ENCODE measurements around the gene NHLRC1. TPM values are rescaled to one million over a fixed set of nuclear protein-coding genes. Genes with fewer than 3 reads are reported as not detected.

NHLRC1 gene
- polyA plus RNA-seq, 1 experiment = 1.4 TPM

GRCh38 chr6:18115356-18115755 is 7.1 kb downstream of the NHLRC1 start:
- no peaks in the 10 kb centered on the region for H3K9me3 ChIP-seq (ENCODE audit: control insufficient read depth, insufficient read depth, low read length)
- no peaks in the 10 kb centered on the region for H3K27me3 ChIP-seq (ENCODE audit: control insufficient read depth, insufficient read depth, low read length)
- TF ChIP-seq, protein P1, sequence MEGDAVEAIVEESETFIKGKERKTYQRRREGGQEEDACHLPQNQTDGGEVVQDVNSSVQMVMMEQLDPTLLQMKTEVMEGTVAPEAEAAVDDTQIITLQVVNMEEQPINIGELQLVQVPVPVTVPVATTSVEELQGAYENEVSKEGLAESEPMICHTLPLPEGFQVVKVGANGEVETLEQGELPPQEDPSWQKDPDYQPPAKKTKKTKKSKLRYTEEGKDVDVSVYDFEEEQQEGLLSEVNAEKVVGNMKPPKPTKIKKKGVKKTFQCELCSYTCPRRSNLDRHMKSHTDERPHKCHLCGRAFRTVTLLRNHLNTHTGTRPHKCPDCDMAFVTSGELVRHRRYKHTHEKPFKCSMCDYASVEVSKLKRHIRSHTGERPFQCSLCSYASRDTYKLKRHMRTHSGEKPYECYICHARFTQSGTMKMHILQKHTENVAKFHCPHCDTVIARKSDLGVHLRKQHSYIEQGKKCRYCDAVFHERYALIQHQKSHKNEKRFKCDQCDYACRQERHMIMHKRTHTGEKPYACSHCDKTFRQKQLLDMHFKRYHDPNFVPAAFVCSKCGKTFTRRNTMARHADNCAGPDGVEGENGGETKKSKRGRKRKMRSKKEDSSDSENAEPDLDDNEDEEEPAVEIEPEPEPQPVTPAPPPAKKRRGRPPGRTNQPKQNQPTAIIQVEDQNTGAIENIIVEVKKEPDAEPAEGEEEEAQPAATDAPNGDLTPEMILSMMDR (IDR thresholded peaks at IDR 0.05; ENCODE audit: low read depth, low read length) = no peak
- ChIA-PET POLR2A (no interaction called here), CTCF (interaction anchor here (0.6 kb wide), 1 partner anchor 37 kb away, joined by 5 read pairs; no protein-coding TSS in a partner anchor)
- no peak for DNase-seq (ENCODE audit: low read depth, low spot score)
- no peak overlapping the region for H3K27ac ChIP-seq (ENCODE audit: low read depth, low read length)
- H3K4me3 ChIP-seq (ENCODE audit: low read depth, low read length) = no peak overlapping the region

DNA sequence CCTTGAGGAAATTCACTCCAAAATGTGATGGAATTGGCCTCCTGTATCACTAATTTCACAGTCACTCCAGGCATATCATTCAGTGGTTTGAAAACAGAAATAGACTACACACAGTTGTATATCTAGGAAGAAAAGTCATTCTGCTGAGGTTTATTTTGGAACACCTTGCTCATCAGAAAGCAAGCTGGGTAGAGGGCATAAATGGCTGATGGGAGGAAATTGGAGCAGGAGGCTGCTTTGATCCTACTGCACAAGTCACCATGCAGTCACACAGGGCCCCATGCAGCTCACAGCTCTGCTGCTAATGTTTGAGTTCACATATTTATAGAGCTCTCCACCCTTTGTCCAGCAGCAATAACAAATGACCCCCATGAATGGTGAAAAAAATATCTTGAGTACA is 12.3 kb downstream of the NHLRC1 start:
- H3K4me3 ChIP-seq (ENCODE audit: low read depth, low read length) = no peak overlapping the region
- H3K9me3 ChIP-seq (ENCODE audit: control insufficient read depth, insufficient read depth, low read length) = peaks cover 3% of the 10 kb centered on the region; the same call in 1 of the 2 replicates
- POLR2A ChIA-PET = no interaction called here
- TF ChIP-seq, protein P1 (IDR thresholded peaks at IDR 0.05; ENCODE audit: low read depth, low read length) = no peak
- H3K27ac ChIP-seq (ENCODE audit: low read depth, low read length) = no peak overlapping the region
- DNase-seq (ENCODE audit: low read depth, low spot score) = no peak
- CTCF ChIA-PET = interaction anchor here (1.4 kb wide), 1 partner anchor 12 kb away, joined by 5 read pairs; no protein-coding TSS in a partner anchor
- H3K27me3 ChIP-seq (ENCODE audit: control insufficient read depth, insufficient read depth, low read length) = no peaks in the 10 kb centered on the region

- POLR2A ChIA-PET = no interaction called here
- Histone ChIP-seq H3K4me3 (ENCODE audit: low read depth, low read length) (no peak overlapping the region), H3K27ac (ENCODE audit: low read depth, low read length) (no peak overlapping the region), H3K27me3 (ENCODE audit: control insufficient read depth, insufficient read depth, low read length) (no peaks in the 10 kb centered on the region), H3K9me3 (ENCODE audit: control insufficient read depth, insufficient read depth, low read length) (peaks cover 3% of the 10 kb centered on the region; the same call in 1 of the 2 replicates)
- TF ChIP-seq, protein P1 (IDR thresholded peaks at IDR 0.05; ENCODE audit: low read depth, low read length) = no peak
- DNase-seq (ENCODE audit: low read depth, low spot score) = no peak
- CTCF ChIA-PET = interaction anchor here (1.1 kb wide), 1 partner anchor 15 kb away, joined by 5 read pairs; no protein-coding TSS in a partner anchor
Observed at GRCh38 chr6:18107061-18107460, 15.4 kb downstream of the NHLRC1 start.

DNA sequence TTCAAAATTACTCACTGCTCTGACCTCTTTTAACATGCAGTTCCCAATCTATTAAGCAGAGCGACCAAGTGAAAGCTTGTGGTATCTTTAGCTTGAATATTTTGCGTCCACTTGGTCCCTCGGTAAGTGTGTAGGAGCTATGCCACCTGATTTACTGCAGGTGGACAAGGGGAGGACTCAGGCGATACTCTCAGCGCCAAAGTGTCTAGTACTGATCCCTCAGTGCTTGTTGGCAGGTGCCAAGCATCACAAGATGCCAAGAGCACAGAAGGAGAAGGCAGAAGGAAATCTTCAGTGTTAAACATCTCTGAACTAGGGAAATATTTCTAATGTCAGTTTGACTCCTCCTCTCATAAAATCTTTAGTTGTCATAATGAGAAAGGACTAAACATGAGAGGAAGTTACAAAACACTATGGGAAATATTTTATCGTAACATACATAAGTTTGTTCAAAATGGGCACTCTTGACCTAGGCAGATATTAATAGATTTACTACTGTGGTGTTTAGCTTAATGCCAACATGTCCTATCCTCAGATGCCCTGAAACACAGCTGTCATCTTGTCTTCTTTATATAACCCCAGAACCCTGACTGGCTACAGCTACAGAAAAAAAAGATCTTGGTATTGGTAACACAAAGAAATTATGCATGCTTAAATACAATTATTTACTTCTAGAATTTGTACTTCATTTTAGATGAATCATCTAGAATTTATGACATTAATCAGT is 19.5 kb downstream of the NHLRC1 start:
- CTCF ChIA-PET = no interaction called here

DNA sequence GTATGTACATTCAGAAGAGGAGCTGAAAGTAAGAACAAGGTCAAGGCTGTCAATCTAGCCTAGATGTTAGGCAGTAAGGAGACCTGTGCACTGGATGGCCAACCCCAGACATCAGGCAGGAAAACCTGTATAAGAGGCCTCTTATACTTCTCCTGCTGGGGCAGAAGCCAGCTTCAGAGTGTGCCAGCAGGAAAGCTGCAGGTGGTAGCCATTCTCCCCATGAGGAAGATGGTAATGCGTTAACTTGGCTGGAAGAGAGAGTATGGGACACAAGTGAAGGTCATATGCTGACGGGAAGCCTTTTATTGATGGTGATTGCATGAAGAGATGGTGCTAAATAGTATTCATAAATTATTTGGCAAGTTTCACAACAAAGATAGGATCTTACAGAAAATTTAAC is 20.6 kb downstream of the NHLRC1 start:
- TF ChIP-seq, protein P1 (IDR thresholded peaks at IDR 0.05; ENCODE audit: low read depth, low read length) = no peak
- H3K9me3 ChIP-seq (ENCODE audit: control insufficient read depth, insufficient read depth, low read length) = no peaks in the 10 kb centered on the region
- DNase-seq (ENCODE audit: low read depth, low spot score) = no peak
- no peak overlapping the region for H3K4me3 ChIP-seq (ENCODE audit: low read depth, low read length)
- no peak overlapping the region for H3K27ac ChIP-seq (ENCODE audit: low read depth, low read length)
- no peaks in the 10 kb centered on the region for H3K27me3 ChIP-seq (ENCODE audit: control insufficient read depth, insufficient read depth, low read length)
- ChIA-PET POLR2A (interaction anchor here (0.6 kb wide), 1 partner anchor 21 kb away, joined by 3 read pairs; no protein-coding TSS in a partner anchor), CTCF (no interaction called here)

More for the DNA sequence above, 19.5 kb downstream of the NHLRC1 start:
- Histone ChIP-seq H3K27me3 (ENCODE audit: control insufficient read depth, insufficient read depth, low read length) (no peaks in the 10 kb centered on the region), H3K4me3 (ENCODE audit: low read depth, low read length) (no peak overlapping the region), H3K9me3 (ENCODE audit: control insufficient read depth, insufficient read depth, low read length) (peaks cover 3% of the 10 kb centered on the region; the same call in 1 of the 2 replicates), H3K27ac (ENCODE audit: low read depth, low read length) (no peak overlapping the region)
- DNase-seq (ENCODE audit: low read depth, low spot score) = no peak
- POLR2A ChIA-PET = no interaction called here
- TF ChIP-seq, protein P1 (IDR thresholded peaks at IDR 0.05; ENCODE audit: low read depth, low read length) = no peak
